ENCODE results near the gene EEF1G.

The EEF1G gene

DNA sequence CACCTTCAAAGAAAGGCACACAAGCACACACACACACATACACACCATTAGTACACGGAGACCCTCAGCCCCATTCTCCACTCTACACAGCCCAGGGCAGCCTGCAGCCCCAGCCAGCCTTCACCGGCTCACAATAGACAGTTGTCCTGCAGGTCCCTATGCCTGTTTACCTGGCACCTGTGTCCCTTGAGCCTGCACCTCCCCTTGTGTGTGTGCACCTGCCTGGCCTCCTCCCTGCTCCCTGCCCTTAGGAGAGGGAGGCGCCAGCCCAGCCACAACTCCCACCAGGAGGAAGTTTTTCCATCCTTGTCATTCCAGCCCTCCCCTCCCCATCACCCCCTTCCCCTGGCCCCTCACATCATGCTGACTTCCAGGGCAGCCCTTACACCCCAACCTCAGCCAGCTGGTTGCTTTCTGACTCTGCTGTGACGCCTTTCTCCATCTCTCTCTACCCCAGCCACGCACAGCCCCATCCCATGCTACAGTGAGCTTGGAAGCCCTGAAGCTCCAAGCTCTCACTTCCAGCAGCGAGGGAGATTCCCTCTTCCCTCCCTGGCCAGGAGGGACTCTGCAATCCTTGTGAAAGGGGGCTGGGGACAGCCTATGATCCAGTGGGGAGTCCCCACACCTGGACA lies 31.5 kb downstream of the EEF1G start:
- DNase-seq (ENCODE audit: low read depth in 2 of 2, low spot score in 1 of 2), result no peak

DNA sequence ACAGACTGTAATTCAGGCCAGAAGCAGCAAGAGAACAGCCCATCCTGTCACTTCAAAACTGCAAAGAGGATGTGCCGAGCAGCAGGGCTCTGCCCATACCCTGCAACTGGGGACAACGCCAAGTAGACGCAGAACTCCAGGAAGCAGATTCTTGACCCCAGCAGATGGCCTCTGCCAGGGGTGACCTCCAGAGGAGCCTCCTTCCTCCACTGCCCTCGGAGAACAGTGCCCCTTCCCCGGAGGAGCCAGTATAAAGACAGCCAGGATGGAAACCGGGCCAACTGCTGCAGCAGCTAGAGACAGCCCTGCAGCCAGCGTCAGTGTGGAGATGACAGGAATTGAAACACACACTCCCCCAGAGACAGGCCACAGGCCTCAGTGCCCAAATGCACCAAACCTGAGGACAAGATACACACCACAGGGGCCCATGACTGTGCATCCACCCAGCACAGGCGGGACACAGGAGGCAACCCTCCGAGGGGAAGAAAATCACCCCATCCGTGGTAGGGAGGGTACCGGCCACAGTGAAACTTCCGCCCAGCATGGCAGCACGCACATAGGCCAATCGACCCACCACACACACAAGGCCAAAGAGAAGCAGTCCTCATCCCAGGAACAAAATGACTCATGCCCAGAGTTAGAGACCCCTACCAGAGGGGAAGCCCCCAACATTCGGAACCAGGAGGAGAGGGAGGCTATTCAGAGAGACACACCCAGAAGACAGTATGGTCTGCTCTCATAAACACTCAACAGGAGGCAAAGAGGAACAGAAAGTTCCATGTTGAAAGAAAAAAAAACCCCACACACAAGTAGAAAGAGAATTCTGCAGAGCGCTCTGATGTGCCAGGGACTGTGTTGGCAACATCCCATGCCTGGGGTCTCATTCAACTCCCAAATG lies 32.6 kb downstream of the EEF1G start:
- no peak for DNase-seq (ENCODE audit: low read depth in 2 of 2, low spot score in 1 of 2)

DNA sequence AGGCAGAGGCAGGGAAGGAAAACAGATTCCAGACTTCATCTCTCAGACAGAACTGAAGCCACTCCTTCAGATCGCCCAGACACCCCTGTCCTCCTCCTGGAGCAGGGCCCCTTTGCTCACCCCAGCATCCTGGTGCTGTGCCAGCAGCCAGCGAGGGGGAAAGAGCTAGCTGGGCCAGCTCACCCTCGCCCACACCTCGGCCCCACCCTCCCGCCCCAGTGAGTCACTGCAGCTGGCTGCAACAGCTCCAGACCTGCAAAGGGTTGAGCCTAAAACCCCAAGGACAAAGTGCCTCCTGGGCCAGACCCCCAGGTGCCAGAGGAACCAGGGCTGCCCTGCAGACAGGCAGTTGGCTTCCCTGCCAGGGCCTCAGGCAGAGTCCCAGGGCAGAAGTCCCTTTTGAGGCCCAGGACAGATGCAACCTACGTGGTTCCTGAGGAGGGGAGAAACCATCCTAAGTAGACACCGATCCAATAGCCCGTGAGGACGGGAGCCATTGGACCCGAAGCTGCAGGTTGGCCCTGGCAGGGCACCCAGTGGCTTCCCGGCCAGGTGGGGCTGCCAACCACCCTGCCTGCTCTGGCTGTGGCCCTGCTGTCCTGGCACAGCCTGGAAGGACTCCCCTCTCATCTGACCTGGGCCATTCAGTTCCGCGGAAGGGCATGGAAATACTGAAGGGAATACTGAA lies 34.3 kb downstream of the EEF1G start:
- no peak for DNase-seq (ENCODE audit: low read depth in 2 of 2, low spot score in 1 of 2)

DNA sequence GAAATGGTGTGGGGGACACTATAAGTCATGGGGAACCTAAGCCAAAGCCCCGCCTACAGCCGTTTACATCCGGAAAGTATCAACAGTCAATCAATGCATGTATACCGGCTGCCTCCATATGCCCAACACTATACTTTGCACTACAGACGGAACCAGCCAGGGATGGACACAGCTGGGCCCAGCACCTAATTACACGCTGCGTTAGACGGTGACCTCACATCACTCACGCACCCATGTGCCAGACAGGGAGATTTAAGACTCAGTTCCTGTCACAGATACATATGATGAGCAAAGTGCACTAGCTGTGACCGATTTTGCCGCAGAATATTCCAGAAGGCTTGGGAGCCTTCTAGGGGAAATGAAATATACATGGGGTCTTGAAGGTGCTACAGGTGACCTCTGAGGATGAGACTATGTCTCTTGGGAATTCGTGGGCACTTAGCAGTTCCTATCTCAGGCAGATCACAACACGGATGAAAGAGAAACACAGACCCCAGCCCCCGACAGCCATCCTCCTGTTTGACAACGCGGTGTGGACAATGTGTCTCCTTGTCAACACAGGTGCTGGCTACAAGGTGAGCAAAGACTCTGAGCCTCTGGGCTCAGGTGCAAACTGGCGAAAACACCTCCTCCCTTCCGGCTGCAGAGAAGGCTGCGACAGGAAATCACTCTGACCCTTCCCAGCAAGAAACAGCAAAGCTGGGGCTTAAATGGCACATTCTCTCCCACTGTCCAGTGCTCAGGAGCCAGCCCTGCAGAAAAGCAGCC lies 35.0 kb downstream of the EEF1G start:
- no peak for DNase-seq (ENCODE audit: low read depth in 2 of 2, low spot score in 1 of 2)

DNA sequence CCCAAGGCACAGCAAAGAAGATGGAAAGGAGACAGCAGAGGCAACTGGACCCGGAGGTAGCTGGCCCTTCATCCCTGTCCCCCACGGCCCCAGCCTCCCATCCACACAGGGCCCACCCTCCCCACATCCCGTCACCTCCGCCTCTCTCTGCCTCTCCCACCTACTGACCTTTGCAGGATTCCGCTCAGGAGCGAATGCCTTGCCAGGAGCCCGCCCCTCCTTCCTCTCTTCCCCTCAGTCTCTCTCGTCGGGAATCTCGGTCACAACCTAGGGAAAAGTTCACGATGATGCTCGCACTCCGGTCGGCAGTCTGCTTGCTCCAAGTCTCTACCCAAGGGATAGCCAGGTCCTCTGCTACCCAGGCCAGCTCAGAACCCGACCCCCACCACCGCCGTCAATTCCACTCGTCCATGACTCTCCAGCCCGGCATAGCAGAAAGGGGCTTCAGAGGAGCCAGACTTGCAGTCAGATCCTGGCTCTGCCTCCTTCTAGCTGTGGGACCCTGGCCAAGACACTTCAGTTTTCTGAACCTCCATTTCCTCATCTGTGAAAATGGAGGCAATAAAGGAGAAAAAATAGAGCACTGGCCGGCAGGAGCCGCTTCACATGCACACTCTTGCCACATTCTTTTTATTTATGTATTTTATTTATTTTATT lies 37.3 kb downstream of the EEF1G start:
- no peak for DNase-seq (ENCODE audit: low read depth in 2 of 2, low spot score in 1 of 2)

DNA sequence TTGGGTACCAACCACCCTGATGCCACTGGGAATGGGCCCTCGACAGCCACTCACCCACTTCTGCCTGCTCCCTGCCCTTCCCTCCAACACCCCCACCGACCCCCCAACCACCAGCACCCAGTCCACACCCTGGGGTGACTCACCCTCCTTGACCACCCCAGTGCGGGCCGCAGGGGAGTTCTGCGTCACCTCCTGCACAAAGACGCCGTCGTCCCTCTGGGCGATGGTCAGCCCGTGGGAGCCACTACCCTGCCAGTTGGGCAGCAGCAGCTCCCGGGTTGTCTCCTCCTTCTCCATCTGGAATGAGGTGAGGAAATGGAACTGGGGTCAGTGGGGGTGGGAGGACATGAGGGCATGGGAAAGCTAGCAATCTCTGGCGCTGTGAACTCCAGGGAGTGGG lies 37.9 kb downstream of the EEF1G start:
- DNase-seq (ENCODE audit: low read depth in 2 of 2, low spot score in 1 of 2), result no peak

DNA sequence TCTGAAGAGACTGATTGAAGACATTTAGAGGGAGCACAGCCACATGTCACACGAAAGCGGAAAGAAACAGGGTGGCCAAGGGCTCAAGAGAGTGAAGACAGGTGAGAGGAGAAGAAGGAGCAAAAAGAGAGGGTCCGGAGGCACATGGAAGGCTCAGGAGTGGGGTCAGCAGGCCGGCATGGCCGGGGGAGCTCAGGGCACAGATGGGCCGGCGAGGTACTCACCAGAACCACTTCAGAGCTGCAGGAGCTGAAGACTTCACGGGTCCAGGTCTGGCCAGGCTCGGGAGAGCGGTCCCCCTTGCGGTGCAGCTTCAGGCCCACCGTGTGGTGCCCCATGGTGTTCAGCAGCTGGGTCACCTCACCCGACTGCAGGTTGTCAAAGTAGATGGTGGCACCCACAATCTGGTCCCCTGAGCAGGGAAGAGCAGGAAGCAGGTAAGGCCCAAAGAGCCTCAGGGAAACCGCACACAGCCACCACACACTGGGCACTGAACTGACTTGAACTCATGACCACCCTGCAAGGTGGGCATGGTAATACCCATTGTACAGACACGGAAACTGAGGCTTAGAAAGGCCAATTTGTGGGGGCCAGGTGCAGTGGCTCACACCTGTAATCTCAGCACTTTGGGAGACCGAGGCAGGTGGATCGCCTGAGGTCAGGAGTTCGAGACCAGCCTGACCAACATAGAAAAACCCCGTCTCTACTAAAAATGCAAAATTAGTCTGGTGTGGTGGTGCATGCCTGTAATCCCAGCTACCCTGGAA lies 38.7 kb downstream of the EEF1G start:
- no peak for DNase-seq (ENCODE audit: low read depth in 2 of 2, low spot score in 1 of 2)

DNA sequence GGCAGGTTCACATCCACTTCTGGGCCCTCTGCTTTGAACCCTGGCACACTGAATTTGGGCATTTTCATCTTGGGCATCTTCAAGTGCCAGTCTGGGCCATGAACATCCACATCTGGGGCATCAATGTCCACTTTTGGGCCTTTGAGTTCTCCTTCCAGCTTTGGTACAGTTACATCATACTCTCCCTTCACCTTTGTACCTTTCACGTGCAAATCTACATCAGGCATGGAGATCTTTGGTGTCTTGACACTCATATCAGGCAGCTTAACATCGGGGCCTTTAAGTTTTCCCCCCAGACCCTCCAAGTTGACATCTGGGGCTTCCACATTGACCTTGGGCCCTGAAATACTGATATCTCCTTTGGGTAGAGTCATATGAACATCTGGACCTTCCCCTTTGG lies 41.6 kb downstream of the EEF1G start:
- no peak for DNase-seq (ENCODE audit: low read depth in 2 of 2, low spot score in 1 of 2)

DNA sequence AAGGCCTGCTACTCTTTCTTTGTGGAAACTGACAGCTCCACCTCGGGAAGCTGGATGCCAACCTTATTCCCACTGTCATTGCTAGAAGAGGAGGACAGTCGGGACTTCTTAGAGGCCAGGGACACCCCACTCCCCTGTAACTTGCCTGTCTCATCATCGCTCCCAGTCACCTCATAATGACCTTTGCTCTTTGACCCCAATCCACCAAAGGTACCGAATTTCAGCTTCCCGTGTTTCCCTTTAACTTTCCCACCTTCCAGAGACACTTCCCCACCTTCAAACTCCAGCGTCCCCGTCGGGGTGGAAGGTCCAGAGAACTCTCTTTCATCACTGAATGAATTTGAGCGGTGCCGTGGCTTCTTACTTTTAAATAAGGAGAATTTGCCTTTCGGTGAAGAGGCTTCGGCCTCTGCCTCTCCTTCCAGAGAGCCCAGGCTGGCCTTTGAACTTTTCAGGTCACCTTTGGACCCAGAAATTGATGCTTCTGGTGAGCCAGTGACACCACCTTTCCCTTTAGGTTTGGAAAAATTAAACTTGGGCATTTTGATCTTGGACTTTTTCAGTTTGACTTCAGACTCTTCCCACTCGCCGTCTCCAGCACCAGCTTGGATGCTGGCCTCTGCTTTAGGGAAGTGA lies 56.8 kb downstream of the EEF1G start:
- no peak for DNase-seq (ENCODE audit: low read depth in 2 of 2, low spot score in 1 of 2)

DNA sequence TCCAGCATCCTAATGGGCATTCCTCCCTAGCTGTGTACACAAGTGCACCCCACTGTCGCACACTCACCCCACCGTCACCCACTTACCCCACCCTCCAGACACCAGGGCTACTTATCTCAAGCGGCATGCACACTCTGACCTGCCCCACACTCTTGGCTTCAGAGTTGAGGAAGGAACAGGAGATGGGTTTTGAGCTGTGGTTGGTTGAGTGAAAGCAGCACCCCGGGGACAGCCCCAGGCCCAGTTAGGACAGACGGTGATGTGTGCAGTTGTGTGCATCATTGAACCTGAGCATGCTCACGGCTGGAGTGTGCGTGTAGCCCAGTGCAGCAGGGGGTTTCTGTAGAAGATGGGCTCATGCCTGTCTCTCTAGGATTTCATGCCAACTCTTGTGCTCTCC lies 59.5 kb downstream of the EEF1G start:
- no peak for DNase-seq (ENCODE audit: low read depth in 2 of 2, low spot score in 1 of 2)

DNA sequence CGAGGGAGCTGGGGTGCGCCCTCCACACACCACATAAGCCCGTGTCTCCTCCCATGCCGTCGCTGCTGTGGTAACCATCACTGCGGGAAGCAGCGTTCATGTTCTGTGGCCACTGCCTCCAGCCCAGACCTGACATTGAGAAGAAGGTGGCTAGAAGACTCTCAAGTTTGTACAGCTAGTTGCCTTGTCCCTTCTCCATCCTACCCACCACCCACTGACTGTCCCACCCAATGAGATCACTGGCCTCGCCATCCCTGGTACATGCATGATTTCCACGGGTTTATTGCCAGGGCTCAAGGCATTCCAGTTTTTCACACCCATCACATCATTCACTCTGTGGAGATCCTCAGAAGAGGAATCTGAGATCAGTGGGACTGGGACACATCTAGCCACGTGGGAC lies 60.1 kb downstream of the EEF1G start:
- DNase-seq (ENCODE audit: low read depth in 2 of 2, low spot score in 1 of 2), result no peak

DNA sequence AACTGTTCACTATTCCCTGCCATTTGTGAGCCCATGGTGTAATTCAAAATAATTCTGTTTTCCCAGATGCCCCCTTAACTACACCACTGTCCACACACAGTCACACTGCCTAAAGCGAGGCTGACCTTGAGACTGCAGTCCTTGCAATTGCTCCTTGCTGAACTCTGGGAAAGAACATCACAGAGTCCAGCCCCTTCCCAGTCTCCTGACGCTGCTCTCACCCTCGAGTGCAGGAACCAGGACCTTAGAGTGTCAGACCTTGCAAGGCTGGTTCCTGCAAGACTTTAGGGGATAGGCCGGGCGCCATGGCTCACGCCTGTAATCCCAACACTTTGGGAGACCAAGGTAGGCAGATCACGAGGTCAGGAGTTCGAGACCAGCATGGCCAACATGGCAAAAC lies 60.7 kb downstream of the EEF1G start:
- no peak for DNase-seq (ENCODE audit: low read depth in 2 of 2, low spot score in 1 of 2)
